HG03066 (cell line): ENCODE measurements around the gene CACNA1F.

Source experiments
- ATAC-seq: cut with Tn5 transposase; IDR thresholded peaks from one replicate; pipeline ENCODE4 v1.9.1; 2021; ENCODE audit warnings: low read depth; ENCODE audit not compliant: unreplicated experiment

Gene CACNA1F

GRCh38 chrX:49202022-49202421, 31.1 kb downstream of the CACNA1F start:
- no peak for ATAC-seq

GRCh38 chrX:49199906-49200771, 33.0 kb downstream of the CACNA1F start, which contains the start of gene SYP:
Gene SYP (minus strand): TSS chrX:49200193. CDS start chrX:49200186, 7 bp downstream.
- peak; percentile 92 for ATAC-seq

- no peak for ATAC-seq
Observed at GRCh38 chrX:49199315-49199595, 33.9 kb downstream of the CACNA1F start.

GRCh38 chrX:49198540-49199314, 34.4 kb downstream of the CACNA1F start:
- ATAC-seq = no peak

- no peak for ATAC-seq
Observed at GRCh38 chrX:49197543-49198087, 35.5 kb downstream of the CACNA1F start.

- ATAC-seq = no peak
Observed at GRCh38 chrX:49193542-49193964, 39.6 kb downstream of the CACNA1F start.

GRCh38 chrX:49192722-49193328, 40.3 kb downstream of the CACNA1F start:
- ATAC-seq = no peak

- peak; percentile 2 for ATAC-seq
Observed at GRCh38 chrX:49191574-49192011, 41.5 kb downstream of the CACNA1F start.

GRCh38 chrX:49190821-49191573, 42.1 kb downstream of the CACNA1F start:
- ATAC-seq = peak; percentile 88

GRCh38 chrX:49189606-49190005, 43.5 kb downstream of the CACNA1F start:
- ATAC-seq = no peak

GRCh38 chrX:49188468-49189076, 44.6 kb downstream of the CACNA1F start:
- no peak for ATAC-seq

- ATAC-seq = no peak
Observed at GRCh38 chrX:49187526-49187925, 45.6 kb downstream of the CACNA1F start.

GRCh38 chrX:49187028-49187394, 46.1 kb downstream of the CACNA1F start:
- ATAC-seq = no peak

- ATAC-seq = peak; percentile 25
Observed at GRCh38 chrX:49186125-49187027, 46.8 kb downstream of the CACNA1F start, which contains the start of gene PRICKLE3. Gene PRICKLE3 (minus strand): TSS chrX:49186373. CDS start chrX:49186297, 76 bp downstream.

GRCh38 chrX:49184294-49185281, 48.6 kb downstream of the CACNA1F start:
- ATAC-seq = no peak

GRCh38 chrX:49183701-49184281, 49.3 kb downstream of the CACNA1F start:
- ATAC-seq = no peak

GRCh38 chrX:49179358-49179757, 53.8 kb downstream of the CACNA1F start:
- ATAC-seq = no peak
